ENCODE data around the gene DSC2.
"Not testable (repeated sequence)": the region's sequence is repeated elsewhere in the genome, so short reads cannot be mapped to it uniquely, and the experiment has no call there.

The DSC2 gene

DNA sequence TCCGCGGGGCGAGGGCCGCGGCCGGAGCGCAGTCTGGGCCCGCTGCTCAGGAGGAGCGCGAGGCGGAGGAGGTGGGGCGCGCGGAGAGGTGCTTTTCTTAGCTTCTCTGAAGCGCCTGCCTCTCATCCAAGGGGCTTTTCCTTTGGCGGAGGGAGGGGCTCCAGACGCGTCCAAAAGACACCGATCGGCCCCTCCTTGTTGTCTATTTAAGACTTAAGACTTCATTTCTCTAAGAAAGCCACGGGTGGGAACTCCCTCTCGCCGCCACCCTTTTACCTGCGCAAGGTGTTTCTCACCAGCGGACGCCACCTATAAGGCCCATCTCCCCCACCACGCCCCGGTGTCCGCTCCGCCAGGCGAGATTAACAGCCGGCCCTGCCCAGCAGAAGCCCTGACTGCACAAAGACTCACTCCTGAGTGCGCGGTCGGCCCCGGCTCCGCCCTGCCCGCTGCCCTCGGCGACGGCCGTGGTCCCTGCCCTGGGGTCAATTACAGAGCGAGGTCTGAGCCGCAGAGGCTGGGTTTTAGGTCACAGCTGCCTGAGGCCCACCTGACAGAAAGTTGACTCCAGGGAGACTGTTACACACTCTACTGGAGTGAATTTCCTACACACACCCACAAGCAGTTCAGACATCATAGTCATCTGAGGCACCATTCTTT, at the start of gene DSC2:
Gene DSC2 (minus strand): TSS at position 397 of the 660 bp plus-strand sequence. CDS start 450 bp downstream, outside the sequence.
- no peak for DNase-seq (ENCODE audit: low read depth in 1 of 2, low spot score in 1 of 2)

DNA sequence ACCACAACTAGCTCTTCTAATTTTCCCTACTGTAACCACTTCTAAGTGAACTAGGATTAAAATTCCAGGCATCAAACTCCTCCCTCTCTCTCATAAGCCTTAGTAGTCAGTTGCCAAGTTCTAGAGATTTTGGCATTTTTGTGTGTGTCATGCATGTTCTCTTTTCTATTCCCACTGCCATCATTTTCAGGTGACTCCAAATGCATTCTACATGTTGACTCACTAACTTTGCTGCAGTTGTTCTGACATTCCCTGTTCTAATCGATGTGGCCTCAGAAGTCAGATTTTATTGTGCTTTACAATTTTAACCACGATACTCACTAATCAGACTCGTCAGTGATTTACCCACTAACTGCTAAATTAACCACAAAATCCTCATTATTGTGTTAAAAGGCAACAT, 47.1 kb upstream of the DSC2 start:
- DNase-seq (ENCODE audit: low read depth in 1 of 2, low spot score in 1 of 2): no peak

DNA sequence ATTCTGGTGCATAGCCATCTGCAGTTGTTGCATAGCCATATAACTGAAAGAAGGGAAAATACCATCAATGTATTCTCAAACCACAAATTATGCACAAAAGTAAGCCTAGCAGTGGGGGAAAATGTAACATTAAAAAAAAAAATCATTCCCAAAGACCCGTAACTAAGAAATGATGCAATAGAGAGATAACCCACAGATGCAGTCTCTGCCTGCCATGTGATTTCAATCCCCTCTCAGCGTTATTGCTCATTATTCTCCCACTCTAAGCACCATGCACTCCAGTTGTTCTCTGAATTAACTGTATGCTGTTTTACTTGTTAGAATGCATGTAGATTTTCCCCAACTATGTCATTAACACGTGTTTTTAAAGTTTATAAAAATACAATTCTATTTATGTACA, 46.4 kb upstream of the DSC2 start:
- no peak for DNase-seq (ENCODE audit: low read depth in 1 of 2, low spot score in 1 of 2)

DNA sequence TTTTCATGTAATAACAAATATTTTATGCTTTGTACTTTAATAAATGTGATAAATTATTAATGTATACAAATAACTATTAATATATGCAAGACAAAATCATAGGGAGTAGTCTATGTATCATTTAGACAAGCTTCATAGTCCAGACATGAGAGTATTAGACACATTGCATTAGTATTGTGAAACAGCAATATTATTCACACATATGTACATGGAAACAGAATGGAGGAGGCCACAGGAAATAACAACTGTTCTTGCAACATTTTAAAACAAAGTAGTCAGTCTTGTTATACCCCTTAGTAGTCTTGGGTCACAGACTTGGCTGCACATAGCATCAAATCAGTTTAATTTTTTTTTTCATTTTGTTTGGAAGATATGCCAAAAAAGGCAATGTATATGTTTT, 44.6 kb upstream of the DSC2 start:
- DNase-seq (ENCODE audit: low read depth in 1 of 2, low spot score in 1 of 2): no peak

DNA sequence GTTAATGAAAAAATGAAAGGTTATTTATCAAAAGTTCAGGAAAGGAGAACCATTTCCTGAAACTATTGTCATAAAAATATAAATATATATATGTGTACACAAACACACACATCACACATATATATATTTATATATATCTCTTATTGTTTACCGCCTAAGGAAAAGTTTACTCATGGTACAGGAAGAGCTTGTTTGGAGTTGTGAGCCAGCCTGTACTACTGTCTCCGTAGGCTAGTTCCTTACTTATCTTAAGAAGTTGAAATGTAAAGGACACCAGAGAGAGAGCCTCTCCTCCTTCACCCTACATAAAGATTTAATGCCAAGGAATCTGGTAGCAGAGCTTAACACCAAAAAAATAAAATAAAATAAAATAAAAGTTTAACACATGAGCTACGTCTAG, 40.8 kb upstream of the DSC2 start:
- DNase-seq (ENCODE audit: low read depth in 1 of 2, low spot score in 1 of 2): no peak

DNA sequence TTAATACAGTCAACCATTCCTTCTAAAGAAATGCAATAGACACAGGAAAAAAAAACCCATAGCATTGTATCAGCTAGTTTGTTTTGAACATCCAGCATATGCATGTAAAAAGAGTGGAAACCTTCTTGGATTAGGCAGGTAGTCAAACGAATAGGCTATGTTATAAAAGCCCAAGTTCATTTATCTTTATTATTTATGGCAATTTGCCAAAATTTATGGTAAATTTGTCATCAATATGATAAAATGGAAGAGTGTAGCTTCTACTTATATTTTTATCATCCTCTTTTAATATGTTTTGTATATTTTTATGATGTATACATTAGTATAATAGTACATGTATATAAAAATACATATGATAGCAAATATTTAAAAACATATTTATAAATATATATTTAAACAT, 36.5 kb upstream of the DSC2 start:
- DNase-seq (ENCODE audit: low read depth in 1 of 2, low spot score in 1 of 2): no peak

DNA sequence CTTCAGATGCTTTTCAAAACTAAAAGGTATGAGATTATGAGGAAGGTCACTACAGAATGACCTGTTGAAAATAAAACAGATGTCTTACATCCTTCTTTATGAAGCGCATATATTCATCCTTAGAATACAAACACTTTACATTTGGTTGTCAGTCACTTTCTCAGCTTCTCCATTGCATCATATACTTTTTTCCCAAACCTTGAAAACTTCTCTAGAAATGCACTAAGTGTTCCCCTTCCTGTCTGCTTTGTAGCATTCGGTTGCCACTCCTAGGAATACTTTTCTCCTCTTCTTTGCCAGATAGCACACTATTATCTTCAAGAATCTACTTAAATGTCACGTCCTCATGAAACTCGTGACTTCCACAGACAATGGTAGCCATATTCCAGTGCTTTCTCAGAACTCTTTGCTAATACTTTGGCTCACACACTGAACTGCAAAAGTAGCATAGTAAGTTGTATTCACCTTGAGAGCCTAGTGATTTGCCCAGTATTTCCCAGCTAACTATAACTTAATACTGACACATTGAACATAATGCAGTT, 32.8 kb upstream of the DSC2 start:
- no peak for DNase-seq (ENCODE audit: low read depth in 1 of 2, low spot score in 1 of 2)

DNA sequence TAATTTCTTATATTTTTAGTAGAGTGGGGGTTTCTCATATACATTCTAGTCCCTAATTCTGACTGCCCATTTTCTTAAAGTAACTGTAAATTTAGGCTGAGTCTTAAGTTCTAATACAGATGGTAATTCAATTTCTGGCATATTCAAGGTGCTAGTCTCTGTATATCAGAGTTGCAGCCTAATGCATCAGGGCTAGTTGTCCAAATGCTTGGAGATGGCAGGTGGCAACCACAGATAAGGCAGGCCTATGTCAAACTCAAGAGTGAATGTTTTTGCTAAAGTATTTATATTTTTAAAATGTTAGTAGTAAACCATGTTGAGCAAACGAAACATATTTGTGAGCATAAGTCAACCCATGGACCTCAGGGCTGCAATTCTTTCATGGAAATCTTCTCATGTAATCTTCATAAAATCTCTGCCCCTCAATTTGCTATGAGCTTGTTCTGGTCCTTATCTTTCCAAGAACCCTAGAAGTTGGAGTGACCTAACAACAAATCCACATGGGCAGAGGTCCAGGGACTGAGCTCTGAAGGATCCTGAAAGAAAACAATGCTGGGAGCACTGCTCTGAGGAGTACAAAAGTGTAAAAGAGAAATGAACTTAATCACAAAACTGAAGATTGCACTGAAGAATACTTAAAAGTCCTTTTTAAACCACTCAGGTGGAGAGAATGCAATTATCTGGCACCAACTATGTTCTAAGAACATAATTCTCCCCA, 27.3 kb upstream of the DSC2 start:
- no peak for DNase-seq (ENCODE audit: low read depth in 1 of 2, low spot score in 1 of 2)

DNA sequence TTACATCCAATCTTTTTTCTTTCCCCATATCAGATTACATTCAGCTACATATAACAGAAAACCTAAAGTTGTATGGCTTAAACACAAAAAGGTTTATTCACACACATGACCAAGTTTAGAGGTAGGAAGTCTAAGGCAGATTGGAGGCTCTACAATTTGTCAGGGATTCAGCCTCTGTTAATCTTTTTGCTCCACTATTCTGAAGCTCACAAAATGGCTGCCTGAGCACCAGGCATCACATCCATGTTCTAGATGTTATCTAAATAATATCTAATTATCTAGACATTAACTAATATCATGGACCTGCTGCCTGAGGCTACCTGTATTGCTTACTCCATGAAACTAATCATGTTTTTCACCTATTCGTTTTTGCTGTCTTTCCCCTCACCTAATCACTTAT, 23.7 kb upstream of the DSC2 start:
- DNase-seq (ENCODE audit: low read depth in 1 of 2, low spot score in 1 of 2): no peak

DNA sequence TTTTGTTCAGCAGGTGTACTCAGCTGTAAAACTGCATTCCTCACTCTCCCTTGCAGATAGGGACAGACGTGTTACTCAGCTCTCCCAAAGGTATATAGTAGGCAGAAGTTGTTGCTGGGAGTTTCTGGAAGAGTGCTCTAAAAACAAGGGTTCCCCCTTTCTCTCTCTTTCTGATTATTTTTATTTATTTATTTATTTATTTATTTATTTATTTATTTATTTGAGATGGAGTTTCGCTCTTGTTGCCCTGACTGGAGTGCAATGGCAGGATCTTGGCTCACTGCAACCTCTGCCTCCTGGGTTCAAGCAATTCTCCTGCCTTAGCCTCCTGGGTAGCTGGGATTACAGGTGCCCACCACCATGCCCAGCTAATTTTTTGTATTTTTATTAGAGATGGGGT, 20.9 kb upstream of the DSC2 start:
- DNase-seq (ENCODE audit: low read depth in 1 of 2, low spot score in 1 of 2): not testable (repeated sequence)

DNA sequence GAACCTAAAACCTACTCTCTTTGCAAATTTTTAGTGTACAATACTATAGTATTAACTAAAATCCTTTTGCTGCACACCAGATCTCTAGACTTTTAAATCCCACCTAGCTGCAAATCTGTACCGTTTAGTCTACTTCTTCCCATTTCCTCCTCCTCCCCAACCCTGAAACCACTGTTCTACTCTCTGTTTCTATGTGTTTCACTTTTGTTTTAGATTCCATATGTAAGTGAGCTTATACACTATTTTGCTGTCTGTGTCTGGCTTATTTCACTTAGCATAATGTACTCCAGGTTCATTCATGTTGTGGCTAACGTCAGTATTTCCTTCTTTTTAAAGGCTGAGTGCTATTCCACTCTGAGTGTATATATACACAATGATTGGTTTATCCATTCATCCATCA, 18.4 kb upstream of the DSC2 start:
- DNase-seq (ENCODE audit: low read depth in 1 of 2, low spot score in 1 of 2): no peak

DNA sequence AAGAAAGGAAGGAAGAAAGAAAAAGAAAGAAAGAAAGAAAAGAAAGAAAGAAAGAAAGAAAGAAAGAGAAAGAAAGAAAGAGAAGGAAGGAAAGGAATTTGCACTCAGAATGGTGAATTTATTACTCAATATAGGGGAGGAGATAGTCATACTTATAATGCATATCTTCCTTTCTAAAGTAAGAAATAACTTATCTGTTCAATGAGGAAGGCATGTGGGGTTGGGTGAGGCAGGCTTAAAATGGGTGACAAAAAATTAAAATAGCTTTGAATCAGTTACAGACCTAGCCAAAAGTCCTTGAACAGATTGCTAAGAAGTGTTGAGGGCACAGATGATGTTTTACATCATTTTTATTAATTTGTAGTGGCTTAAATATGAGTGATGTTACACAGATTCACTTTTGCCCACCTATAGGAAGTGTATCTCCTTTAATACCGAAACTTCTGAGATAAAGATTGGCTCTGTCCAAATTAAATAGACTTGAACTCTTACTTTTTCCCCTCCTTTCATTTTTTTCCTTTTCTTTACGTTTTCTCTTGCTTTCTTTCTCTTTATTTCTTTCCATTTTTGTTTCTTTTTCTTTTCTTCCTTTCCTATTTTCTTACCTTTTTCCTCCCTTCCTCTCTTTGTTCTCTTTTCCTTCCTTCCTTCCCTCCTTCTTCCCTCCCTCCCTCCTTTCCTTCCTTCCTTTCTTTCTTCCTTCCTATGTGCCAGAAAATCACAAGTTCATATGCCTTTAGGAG, 14.8 kb upstream of the DSC2 start:
- no peak for DNase-seq (ENCODE audit: low read depth in 1 of 2, low spot score in 1 of 2)

DNA sequence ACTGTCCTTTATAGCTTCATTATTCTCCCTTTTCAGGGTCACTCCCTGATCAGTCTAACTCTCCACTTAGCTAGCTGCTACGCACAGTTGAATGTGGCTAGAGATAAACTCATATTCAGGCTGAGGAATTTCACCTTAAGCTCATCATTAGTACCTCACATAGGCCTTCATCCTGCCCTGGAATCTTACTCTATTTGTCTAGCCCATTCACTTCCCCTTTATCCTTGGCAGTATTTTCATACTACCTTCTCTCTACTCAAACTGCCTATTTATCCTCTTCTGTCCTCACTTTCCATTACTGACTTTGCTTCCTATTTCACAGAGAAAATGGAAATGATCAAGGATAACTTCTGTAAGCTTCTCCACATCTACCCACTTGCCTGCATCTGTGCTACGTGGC, 10.6 kb upstream of the DSC2 start:
- DNase-seq (ENCODE audit: low read depth in 1 of 2, low spot score in 1 of 2): no peak

DNA sequence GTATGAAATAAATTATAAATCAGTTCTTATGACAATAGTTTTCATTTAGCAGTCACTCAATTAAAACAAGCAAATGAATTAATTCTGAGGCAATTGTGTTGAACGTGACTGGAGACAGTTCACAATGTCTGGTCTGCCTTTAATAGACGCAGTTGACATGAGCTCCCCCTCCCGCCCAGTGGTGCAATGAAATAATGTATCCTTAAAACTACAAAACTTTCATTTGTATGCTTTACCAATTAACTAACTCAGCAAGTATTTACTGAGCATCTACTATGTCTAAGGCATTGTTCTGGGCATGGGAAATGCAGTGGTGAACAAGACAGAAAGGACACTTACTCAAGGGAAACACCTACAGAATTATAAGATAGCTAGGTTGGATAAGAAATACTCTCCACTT, 3.5 kb upstream of the DSC2 start:
- DNase-seq (ENCODE audit: low read depth in 1 of 2, low spot score in 1 of 2): no peak

DNA sequence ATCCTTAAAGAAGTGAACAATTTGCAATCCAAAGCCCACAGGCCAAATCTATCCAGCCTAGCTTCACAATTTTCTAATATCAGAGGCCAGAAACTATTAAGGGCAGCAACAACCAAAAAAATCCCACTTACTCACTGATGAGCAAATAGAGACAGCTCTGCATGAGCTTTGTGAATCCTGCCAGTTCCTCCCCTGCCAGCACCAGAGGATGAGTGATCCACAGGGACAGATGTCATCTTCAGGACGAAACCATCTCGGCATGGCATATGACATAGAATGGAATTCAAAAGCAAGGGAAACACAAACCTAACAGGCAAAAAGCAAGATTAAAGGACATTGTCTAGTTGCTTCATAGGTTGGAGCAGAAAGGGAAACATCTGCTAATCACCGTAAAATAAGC, 2.2 kb upstream of the DSC2 start:
- no peak for DNase-seq (ENCODE audit: low read depth in 1 of 2, low spot score in 1 of 2)

DNA sequence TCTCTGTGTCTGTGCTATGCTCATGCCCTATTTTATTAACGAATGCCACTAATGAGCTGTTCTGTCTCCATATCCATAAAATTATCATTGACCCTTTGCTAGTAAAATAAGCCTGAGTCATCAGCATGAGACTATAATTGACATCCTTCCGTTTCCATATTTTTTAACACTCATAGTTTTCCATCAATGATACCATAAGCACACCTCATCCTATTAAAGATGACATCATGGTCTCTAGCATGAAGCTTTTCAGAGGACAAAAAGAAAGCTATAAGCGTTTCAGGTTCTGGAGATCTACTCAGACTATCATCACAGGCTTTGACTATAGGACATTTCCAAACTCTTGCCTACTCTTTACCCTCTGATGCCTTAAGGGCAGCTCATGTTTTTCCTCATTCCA, 1.2 kb upstream of the DSC2 start:
- no peak for DNase-seq (ENCODE audit: low read depth in 1 of 2, low spot score in 1 of 2)

DNA sequence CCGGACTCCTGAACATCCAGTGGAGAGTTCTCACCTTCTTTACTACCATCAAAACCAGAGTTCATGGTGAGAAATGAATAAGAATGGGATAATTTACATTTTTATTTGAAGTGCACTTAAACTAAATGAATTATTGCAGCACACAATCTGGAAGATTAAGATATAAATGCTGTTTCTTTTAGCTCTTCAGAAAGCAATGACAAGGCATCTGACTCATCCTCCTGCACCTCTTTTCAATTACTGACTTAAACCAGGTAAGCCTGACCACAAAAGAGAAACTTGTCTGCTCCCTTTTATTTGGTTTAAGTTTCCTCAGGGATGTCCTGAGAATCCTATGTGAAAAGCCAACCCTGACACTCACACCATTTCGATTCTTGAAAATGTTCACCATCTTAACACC, 720 bp upstream of the DSC2 start:
- DNase-seq (ENCODE audit: low read depth in 1 of 2, low spot score in 1 of 2): no peak

DNA sequence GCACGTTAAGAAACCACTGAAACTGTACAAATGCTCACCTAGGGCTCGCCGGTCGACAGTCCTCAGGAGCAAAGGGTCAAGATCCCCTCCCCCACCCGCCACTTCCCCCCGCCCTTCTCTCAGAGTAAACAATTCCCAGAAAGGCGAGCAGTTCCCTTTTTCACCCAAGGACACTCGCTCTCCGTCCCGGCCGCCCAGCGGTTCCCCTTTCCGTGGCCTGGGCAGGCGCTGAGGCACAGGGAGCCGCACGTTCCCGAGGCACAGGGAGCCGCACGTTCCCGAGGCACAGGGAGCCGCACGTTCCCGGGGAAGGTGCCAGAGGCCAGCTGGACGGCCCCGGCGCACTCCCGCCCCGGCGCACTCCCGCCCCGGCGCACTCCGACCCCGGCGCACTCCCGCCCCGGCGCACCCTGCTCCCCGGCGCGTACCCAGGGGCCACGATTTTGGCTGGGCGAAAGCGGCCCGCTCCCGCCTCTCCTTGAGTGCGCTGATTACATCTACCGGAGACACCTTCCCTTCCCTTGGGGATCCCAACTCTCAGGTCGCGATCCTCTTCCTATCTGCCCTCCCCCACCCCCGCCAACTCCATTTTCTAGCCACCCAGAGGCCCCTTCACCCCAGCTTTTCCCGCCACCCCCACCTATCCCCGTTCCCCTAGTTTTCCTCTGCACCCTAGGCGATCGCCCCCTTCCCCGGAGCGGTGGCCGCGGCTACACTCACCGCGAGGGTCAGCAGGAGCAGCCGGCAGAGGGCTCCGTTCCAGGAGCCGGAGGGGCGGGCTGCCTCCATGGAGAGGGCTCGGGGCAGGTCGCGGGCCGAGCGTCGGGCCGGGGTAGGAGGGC, 817 bp downstream of the DSC2 start:
- no peak for DNase-seq (ENCODE audit: low read depth in 1 of 2, low spot score in 1 of 2)

DNA sequence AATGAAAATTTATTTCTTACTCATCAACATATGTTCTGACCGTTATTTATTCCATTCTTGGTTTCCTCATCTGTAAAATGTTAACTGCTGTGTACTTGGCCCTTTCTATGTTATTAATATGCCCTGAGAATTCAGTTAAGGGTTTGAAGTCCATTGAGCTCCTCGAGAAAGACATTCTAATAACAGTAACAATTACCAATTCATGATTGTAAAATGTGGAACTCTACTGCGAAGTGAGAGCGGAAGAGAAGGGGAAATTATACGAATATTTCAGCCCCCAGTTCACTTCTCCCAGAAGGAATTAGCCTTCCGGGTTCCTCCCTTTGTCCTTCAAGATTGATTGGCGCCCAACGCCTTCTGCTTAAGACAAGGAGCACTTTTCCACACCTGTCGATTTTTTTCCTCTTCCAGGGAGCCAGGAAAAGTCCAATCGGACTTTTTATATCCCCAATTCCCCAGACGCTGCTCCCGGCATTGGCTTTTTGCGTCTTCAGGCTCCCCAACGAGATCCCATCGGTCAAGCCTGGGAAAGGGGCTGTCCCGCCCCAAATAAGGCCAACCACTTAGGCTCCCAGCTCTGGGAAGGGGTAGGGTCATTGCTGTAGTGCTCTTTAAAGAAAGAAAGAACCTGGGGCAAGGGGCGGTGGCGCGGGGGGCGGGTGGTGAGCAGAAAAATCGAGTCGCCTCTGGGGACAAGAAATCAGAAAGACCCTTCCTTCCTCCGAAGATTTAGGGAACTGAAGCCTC, 1.6 kb downstream of the DSC2 start:
- no peak for DNase-seq (ENCODE audit: low read depth in 1 of 2, low spot score in 1 of 2)

DNA sequence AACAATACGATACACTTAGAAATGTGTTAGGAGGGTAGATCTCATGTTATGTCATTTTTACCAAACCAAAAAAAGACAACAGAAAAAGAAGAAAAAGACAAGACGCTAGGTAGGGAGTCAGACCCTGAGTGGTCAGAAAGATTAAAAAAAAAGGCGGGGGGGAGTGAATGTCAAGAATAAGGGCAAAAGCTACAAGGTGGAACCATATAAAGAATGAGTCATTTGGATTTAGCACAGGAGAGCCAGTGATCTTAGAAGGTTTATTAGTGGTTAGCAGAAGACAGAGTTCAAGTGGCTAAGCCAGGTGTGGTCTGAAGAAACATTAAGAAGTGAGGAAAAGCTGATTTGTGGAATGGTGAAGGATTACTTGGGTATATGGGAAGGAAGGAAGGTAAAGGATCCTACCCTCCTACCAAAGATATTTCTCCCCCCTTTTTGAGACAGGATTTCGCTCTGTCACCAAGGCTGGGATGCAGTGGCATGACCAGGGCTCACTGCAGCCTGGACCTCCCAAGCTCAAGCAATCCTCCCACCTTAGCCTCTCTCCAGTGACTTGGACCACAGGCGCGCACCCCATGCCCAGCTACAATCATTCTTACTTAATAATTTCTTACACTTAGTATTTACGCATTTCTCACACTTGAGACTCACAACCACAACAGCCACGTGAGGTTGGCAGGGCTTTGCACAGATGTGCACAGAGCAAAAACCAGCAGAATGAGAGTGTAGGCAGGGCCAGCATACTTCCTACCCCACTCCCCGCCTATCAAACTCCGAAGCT, 2.6 kb downstream of the DSC2 start:
- DNase-seq (ENCODE audit: low read depth in 1 of 2, low spot score in 1 of 2): no peak
